Left ventricle myocardium inferior (tissue), 1 donor: ENCODE results near the gene ADAMTS9. TPM values are rescaled to one million over a fixed set of nuclear protein-coding genes. Genes with fewer than 3 reads are reported as not detected.

ENCODE experiments used
- DNase-seq: peaks from one replicate; pipeline ENCODE4 v3.0.0-alpha.2; 2020
- H3K27ac ChIP-seq: fragments of 200-600 bp; replicated peaks from 2 replicates; pipeline ENCODE4 v1.8.0; 2021
- H3K27me3 ChIP-seq: fragments of 200-600 bp; 2 replicates; pipeline ENCODE4 v1.8.0; 2021; ENCODE audit warnings: low read depth
- H3K36me3 ChIP-seq: fragments of 200-600 bp; 2 replicates; pipeline ENCODE4 v1.8.0; 2021
- H3K4me1 ChIP-seq: fragments of 200-600 bp; 2 replicates; pipeline ENCODE4 v1.8.0; 2021
- H3K4me3 ChIP-seq: fragments of 200-600 bp; 2 replicates; pipeline ENCODE4 v1.8.0; 2021; ENCODE audit warnings: mild to moderate bottlenecking, moderate library complexity
- H3K9me3 ChIP-seq: fragments of 200-600 bp; replicated peaks from 2 replicates; pipeline ENCODE4 v1.8.0; 2021
- intact Hi-C: fragments of 100-400 bp; cut with micrococcal nuclease; formaldehyde crosslinking; loops from one replicate; pipeline ENCODE4 v1.11.0; 2022
- total RNA-seq: library from RNA; stranded (reverse); fragmentation: NEBNext Ultra II Directional; extraction: Animal tissue kit (Norgen Biotek cat#: 25700); gene quantifications from one replicate; pipeline ENCODE4 v1.2.1, GENCODE V29; 2021
- TF ChIP-seq, protein P1 (sequence below): fragments of 200-600 bp; IDR thresholded peaks from 2 replicates; pipeline ENCODE4 v1.8.0; 2021; ENCODE audit warnings: antibody characterized with exemption, mild to moderate bottlenecking, borderline replicate concordance
- donor health status: DM: no; HTN: yes; CAD: no; lungs with severe emphysema.

ADAMTS9 gene
- total RNA-seq, 1 donor from 2014 or later = 14.7 TPM

GRCh38 chr3:64728428-64728827 lies 40.6 kb upstream of the ADAMTS9 start:
- no peaks in the 10 kb centered on the region for H3K27me3 ChIP-seq
- H3K4me1 ChIP-seq = peaks cover 35% of the 10 kb centered on the region
- peak overlapping the region; percentile 69 for H3K27ac ChIP-seq
- TF ChIP-seq, protein P1, sequence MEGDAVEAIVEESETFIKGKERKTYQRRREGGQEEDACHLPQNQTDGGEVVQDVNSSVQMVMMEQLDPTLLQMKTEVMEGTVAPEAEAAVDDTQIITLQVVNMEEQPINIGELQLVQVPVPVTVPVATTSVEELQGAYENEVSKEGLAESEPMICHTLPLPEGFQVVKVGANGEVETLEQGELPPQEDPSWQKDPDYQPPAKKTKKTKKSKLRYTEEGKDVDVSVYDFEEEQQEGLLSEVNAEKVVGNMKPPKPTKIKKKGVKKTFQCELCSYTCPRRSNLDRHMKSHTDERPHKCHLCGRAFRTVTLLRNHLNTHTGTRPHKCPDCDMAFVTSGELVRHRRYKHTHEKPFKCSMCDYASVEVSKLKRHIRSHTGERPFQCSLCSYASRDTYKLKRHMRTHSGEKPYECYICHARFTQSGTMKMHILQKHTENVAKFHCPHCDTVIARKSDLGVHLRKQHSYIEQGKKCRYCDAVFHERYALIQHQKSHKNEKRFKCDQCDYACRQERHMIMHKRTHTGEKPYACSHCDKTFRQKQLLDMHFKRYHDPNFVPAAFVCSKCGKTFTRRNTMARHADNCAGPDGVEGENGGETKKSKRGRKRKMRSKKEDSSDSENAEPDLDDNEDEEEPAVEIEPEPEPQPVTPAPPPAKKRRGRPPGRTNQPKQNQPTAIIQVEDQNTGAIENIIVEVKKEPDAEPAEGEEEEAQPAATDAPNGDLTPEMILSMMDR = no peak
- intact Hi-C loops = no loop called here
- H3K9me3 ChIP-seq = no peaks in the 10 kb centered on the region
- H3K36me3 ChIP-seq = no peaks in the 10 kb centered on the region
- DNase-seq = peak; percentile 15
- H3K4me3 ChIP-seq = no peak overlapping the region

GRCh38 chr3:64726414-64727090 lies 38.8 kb upstream of the ADAMTS9 start:
- no peak for DNase-seq
- Histone ChIP-seq H3K36me3 (no peaks in the 10 kb centered on the region), H3K4me3 (no peak overlapping the region), H3K27me3 (no peaks in the 10 kb centered on the region), H3K9me3 (no peaks in the 10 kb centered on the region), H3K27ac (no peak overlapping the region), H3K4me1 (peaks cover 35% of the 10 kb centered on the region)
- intact Hi-C loops = no loop called here
- TF ChIP-seq, protein P1 = no peak

GRCh38 chr3:64718976-64719375 lies 31.2 kb upstream of the ADAMTS9 start:
- intact Hi-C loops = no loop called here
- Histone ChIP-seq H3K4me3 (no peak overlapping the region), H3K36me3 (no peaks in the 10 kb centered on the region), H3K27me3 (no peaks in the 10 kb centered on the region), H3K27ac (no peak overlapping the region), H3K4me1 (peaks cover 22% of the 10 kb centered on the region), H3K9me3 (no peaks in the 10 kb centered on the region)
- DNase-seq = no peak
- TF ChIP-seq, protein P1 = no peak

DNA sequence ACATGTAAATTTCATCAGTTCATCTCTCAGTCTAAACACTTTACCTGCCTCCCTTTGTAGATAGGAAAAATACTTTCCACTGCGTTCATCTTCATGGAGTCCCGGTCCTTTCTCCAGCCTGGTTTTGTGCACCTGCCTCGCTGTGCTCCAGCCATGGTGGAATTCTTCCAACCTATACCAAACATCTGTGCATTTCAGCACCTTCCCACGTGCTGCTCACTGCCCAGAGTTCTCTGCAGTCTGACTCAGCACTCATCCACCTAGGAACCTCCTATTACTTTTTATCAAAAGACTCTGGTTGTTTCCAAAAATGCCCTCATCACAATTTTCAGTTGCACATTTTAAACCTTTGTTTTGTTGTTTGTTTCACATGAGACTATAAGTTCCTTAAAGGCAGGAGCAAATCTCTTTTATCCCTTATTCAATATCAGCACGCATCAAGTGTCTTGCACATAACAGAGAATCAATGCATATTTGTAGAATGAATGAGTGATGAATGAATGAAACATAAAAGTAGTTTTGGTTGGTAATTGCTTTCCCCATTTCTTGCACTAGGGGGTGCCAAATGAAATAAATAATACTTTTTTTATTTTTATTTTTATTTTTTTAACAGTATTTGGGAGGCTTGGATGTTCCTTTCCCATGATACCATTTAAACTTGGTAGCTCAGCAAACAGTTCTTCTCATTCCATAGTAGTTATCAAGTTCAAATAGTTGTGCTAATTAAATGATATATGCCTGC lies 30.2 kb upstream of the ADAMTS9 start:
- Histone ChIP-seq H3K27me3 (no peaks in the 10 kb centered on the region), H3K36me3 (no peaks in the 10 kb centered on the region), H3K4me1 (peaks cover 22% of the 10 kb centered on the region), H3K27ac (no peak overlapping the region), H3K9me3 (no peaks in the 10 kb centered on the region), H3K4me3 (no peak overlapping the region)
- TF ChIP-seq, protein P1 = peak; percentile 59
- DNase-seq = no peak
- intact Hi-C loops = no loop called here

- no peak for DNase-seq
- H3K36me3 ChIP-seq = no peaks in the 10 kb centered on the region
- peaks cover 22% of the 10 kb centered on the region for H3K4me1 ChIP-seq
- H3K4me3 ChIP-seq = no peak overlapping the region
- H3K27me3 ChIP-seq = no peaks in the 10 kb centered on the region
- no peaks in the 10 kb centered on the region for H3K9me3 ChIP-seq
- intact Hi-C loops = no loop called here
- no peak overlapping the region for H3K27ac ChIP-seq
- TF ChIP-seq, protein P1 = no peak
Measured at GRCh38 chr3:64717411-64717810, 29.6 kb upstream of the ADAMTS9 start.
